Stimulated activated CD4-positive, alpha-beta T cell treated with anti-CD3 and anti-CD28 coated beads, Interleukin-1b, Interleukin-23, amount 100 ng/mL, for 1 hour (primary cell): Measurements from ENCODE around the gene FAM53C.
"Not testable (repeated sequence)": the region's sequence is repeated elsewhere in the genome, so short reads cannot be mapped to it uniquely, and the experiment has no call there.

Experiments
- DNase-seq, 2 donors: peaks; one replicate each; pipeline ENCODE4 v3.0.0-alpha.2; 2020; ENCODE audit warnings: low read depth in 2 of 2

Gene FAM53C

GRCh38 chr5:138351056-138351455 is 13.0 kb downstream of the FAM53C start:
- no peak for DNase-seq

- DNase-seq: no peak
These were observed 13.5 kb downstream of the FAM53C start for GRCh38 chr5:138351517-138351916.

GRCh38 chr5:138352071-138352721 is 14.1 kb downstream of the FAM53C start, which contains the start of gene KDM3B:
TSS of gene KDM3B (plus strand) at chr5:138352685. CDS start at chr5:138352796, 111 bp downstream.
- DNase-seq: peak; percentile 85 to 93

- peak; percentile 41 to 50 for DNase-seq
These were observed 14.9 kb downstream of the FAM53C start for GRCh38 chr5:138352722-138353559.

- no peak for DNase-seq
These were observed 15.6 kb downstream of the FAM53C start for GRCh38 chr5:138353560-138354080.

GRCh38 chr5:138354387-138354786 is 16.3 kb downstream of the FAM53C start:
- no peak for DNase-seq

GRCh38 chr5:138354926-138355378 is 16.9 kb downstream of the FAM53C start:
- no peak for DNase-seq

- DNase-seq: no peak
These were observed 21.6 kb downstream of the FAM53C start for GRCh38 chr5:138359621-138360020.

- no peak for DNase-seq
These were observed 22.9 kb downstream of the FAM53C start for GRCh38 chr5:138360941-138361452.

- no peak for DNase-seq
These were observed 26.5 kb downstream of the FAM53C start for GRCh38 chr5:138364576-138364975.

- no peak for DNase-seq
These were observed 28.7 kb downstream of the FAM53C start for GRCh38 chr5:138366632-138367382.

GRCh38 chr5:138369261-138369660 is 31.2 kb downstream of the FAM53C start:
- DNase-seq: no peak

GRCh38 chr5:138369706-138370105 is 31.6 kb downstream of the FAM53C start:
- no peak for DNase-seq

- no peak for DNase-seq
These were observed 32.5 kb downstream of the FAM53C start for GRCh38 chr5:138370537-138370936.

- DNase-seq: no peak
These were observed 33.4 kb downstream of the FAM53C start for GRCh38 chr5:138371454-138371853.

- no peak for DNase-seq
These were observed 34.2 kb downstream of the FAM53C start for GRCh38 chr5:138372225-138372624.

GRCh38 chr5:138372653-138373052 is 34.6 kb downstream of the FAM53C start:
- no peak for DNase-seq

GRCh38 chr5:138382347-138382746 is 44.3 kb downstream of the FAM53C start:
- no peak for DNase-seq

- no peak for DNase-seq
These were observed 47.6 kb downstream of the FAM53C start for GRCh38 chr5:138385660-138386059.

GRCh38 chr5:138386290-138386689 is 48.2 kb downstream of the FAM53C start:
- DNase-seq: no peak

- no peak for DNase-seq
These were observed 51.3 kb downstream of the FAM53C start for GRCh38 chr5:138389332-138389731.

- not testable (repeated sequence) for DNase-seq
These were observed 51.8 kb downstream of the FAM53C start for GRCh38 chr5:138389911-138390310.
